Lung (tissue), 12 donors: ENCODE data around the gene DEFB114. TPM values are rescaled to one million over a fixed set of nuclear protein-coding genes. Genes with fewer than 3 reads are reported as not detected.

Experiments used
- ATAC-seq: fragments of 200-7000 bp; cut with Tn5 transposase; one replicate; pipeline ENCODE4 v1.9.1; 2020; ENCODE audit warnings: moderate number of reproducible peaks; ENCODE audit not compliant: insufficient read depth, low FRiP score
- DNase-seq, 3 donors: peaks; one replicate each; pipeline ENCODE4 v3.0.0-alpha.2; 2013 to 2017
- H3K27ac ChIP-seq, 2 donors: one replicate each; pipeline ENCODE4 v1.5.1; 2013; ENCODE audit warnings: mild to moderate bottlenecking in 2 of 2, moderate library complexity in 2 of 2, control low read depth in 1 of 2, inconsistent platforms in 1 of 2, low read depth in 1 of 2, low read length in 1 of 2
- H3K27me3 ChIP-seq, 3 donors: one replicate each; pipeline ENCODE4 v1.5.1; 2013; ENCODE audit warnings: low read length in 2 of 3; ENCODE audit not compliant: control insufficient read depth in 3 of 3, insufficient read depth in 3 of 3
- H3K36me3 ChIP-seq, 4 donors: one replicate each; pipeline ENCODE4 v1.5.1; 2013; ENCODE audit warnings: low read length in 4 of 4, mild to moderate bottlenecking in 1 of 4, moderate library complexity in 1 of 4; ENCODE audit not compliant: control insufficient read depth in 4 of 4, insufficient read depth in 4 of 4
- H3K4me1 ChIP-seq, 5 donors: one replicate each; pipeline ENCODE4 v1.5.1; 2013; ENCODE audit warnings: low read length in 5 of 5, mild to moderate bottlenecking in 2 of 5, moderate library complexity in 1 of 5; ENCODE audit not compliant: control insufficient read depth in 5 of 5, insufficient read depth in 5 of 5
- H3K4me3 ChIP-seq: one replicate; pipeline ENCODE4 v1.5.1; 2013; ENCODE audit warnings: mild to moderate bottlenecking, control low read depth, moderate library complexity
- H3K9ac ChIP-seq, 2 donors: one replicate each; pipeline ENCODE4 v1.5.1; 2013; ENCODE audit warnings: low read length in 2 of 2, control low read depth in 1 of 2; ENCODE audit not compliant: insufficient read depth in 1 of 2
- H3K9me3 ChIP-seq, 4 donors: one replicate each; pipeline ENCODE4 v1.5.1; 2013; ENCODE audit warnings: low read length in 3 of 4, mild to moderate bottlenecking in 1 of 4, moderate library complexity in 1 of 4; ENCODE audit not compliant: control insufficient read depth in 4 of 4, insufficient read depth in 3 of 4
- WGBS, 2 donors: extraction: QIAGEN DNeasy Blood & Tissue Kit; methylation state at CpG; one replicate each; pipeline ENCODE4 v1.1.7; 2013; 5-methylcytosine and 5-hydroxymethylcytosine counted together
- polyA plus RNA-seq, 2 donors: library from polyadenylated mRNA; stranded (reverse); fragments of 200-250 nt; gene quantifications; one replicate each; pipeline ENCODE4 v1.2.1, GENCODE V29; 2013
- total RNA-seq, 2 donors: library from RNA; depleted of rRNA in 1 of 2; stranded (reverse); fragments of >200 nt in 1 of 2; gene quantifications; one replicate each; pipeline ENCODE4 v1.2.1, GENCODE V29; 2014 to 2021
- TF ChIP-seq, protein P1 (sequence below): IDR thresholded peaks from 2 replicates; pipeline ENCODE4 v1.5.1; 2012; ENCODE audit warnings: mild to moderate bottlenecking; ENCODE audit errors: control extremely low read depth, extremely low read depth
- donor health status: control.
- donor health status: control.
- donor health status: Bipolar disorder and iron deficiency.
- donor health status: healthy.
- donor health status: DM: yes; HTN: yes; CAD: no.

Gene DEFB114
- total and polyA plus RNA-seq, 4 donors, result not detected

DNA sequence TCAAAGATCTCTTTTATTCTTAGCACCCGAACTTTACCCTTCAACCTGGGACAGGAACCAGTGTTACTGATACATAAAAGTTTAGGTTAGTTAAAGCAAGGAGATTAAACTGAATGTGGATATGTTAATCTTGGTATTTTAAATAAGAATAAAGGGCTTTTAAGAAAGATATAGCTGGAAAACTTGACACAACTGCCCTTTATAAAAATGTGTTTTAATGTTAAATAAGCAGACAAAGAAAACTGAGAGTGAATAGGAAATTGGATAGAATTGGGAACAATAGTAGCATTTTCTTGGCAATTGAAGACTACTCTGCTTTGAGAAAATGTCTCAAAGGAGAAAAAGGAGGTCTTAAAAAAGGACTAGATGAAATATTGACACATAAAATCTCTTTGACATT, 51.8 kb downstream of the DEFB114 start:
- WGBS, 2 donors, result 74 to 85% methylated on average over 1 of the region's 1 CpG

DNA sequence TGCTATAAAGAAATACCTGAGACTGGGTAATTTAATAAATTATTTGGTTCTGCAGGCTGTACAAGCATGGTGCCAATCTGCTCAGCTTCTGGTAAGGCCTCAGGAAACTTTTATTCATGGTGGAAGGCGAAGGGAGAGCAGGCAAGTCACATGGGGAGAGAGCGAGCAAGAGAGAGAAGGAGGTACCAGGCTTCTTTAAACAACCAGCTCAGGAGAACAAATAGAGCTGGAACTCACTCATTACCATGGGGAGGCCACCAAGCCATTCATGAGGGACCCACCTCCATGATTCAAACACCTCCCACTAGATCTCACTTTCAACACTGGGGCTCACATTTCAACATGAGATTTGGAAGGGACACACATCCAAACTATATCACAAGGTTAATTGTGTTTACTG, 52.7 kb downstream of the DEFB114 start:
- DNase-seq, result no peak
- TF ChIP-seq, protein P1, sequence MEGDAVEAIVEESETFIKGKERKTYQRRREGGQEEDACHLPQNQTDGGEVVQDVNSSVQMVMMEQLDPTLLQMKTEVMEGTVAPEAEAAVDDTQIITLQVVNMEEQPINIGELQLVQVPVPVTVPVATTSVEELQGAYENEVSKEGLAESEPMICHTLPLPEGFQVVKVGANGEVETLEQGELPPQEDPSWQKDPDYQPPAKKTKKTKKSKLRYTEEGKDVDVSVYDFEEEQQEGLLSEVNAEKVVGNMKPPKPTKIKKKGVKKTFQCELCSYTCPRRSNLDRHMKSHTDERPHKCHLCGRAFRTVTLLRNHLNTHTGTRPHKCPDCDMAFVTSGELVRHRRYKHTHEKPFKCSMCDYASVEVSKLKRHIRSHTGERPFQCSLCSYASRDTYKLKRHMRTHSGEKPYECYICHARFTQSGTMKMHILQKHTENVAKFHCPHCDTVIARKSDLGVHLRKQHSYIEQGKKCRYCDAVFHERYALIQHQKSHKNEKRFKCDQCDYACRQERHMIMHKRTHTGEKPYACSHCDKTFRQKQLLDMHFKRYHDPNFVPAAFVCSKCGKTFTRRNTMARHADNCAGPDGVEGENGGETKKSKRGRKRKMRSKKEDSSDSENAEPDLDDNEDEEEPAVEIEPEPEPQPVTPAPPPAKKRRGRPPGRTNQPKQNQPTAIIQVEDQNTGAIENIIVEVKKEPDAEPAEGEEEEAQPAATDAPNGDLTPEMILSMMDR, result no peak
- no peaks in the 10 kb centered on the region for H3K9me3 ChIP-seq
- no peaks in the 10 kb centered on the region for H3K27me3 ChIP-seq
- WGBS, 2 donors, result 81 to 85% methylated on average over 2 of the region's 2 CpGs
- H3K9ac ChIP-seq, result no peak overlapping the region
- ATAC-seq, result no peak
- no peaks in the 10 kb centered on the region for H3K36me3 ChIP-seq
- H3K27ac ChIP-seq, result no peak overlapping the region
- H3K4me1 ChIP-seq, result peaks cover 0 to 16% (median 0%) of the 10 kb centered on the region in 5 donors
- no peak overlapping the region for H3K4me3 ChIP-seq

More for the DNA sequence above, 51.8 kb downstream of the DEFB114 start:
- H3K4me3 ChIP-seq, result no peak overlapping the region
- H3K36me3 ChIP-seq, result no peaks in the 10 kb centered on the region
- no peak for ATAC-seq
- no peaks in the 10 kb centered on the region for H3K9me3 ChIP-seq
- TF ChIP-seq, protein P1, result no peak
- H3K27ac ChIP-seq, result no peak overlapping the region
- no peak overlapping the region for H3K9ac ChIP-seq
- no peaks in the 10 kb centered on the region for H3K27me3 ChIP-seq
- H3K4me1 ChIP-seq, result peaks cover 0 to 11% (median 0%) of the 10 kb centered on the region in 5 donors
- no peak for DNase-seq

Other genes starting within 250 kb of the DEFB114 start
- 1 to 10 TPM in 1 of 2 donors, under 1 TPM in 1; 0.80 to 1.1 TPM for gene CRISP3, start 219.8 kb downstream of the DEFB114 start, total RNA-seq
- gene CRISP3, start 219.8 kb downstream of the DEFB114 start, polyA plus RNA-seq, result 1 to 10 TPM in 1 of 2 donors, under 1 TPM in 1; 0.59 to 1.0 TPM
- gene PGK2, start 176.9 kb downstream of the DEFB114 start, total RNA-seq, result not detected
- gene PGK2, start 176.9 kb downstream of the DEFB114 start, polyA plus RNA-seq, result not detected
- not detected for gene CRISP1, start 97.6 kb downstream of the DEFB114 start, total RNA-seq
- not detected for gene CRISP1, start 97.6 kb downstream of the DEFB114 start, polyA plus RNA-seq
- not detected for gene DEFB113, start 5.5 kb upstream of the DEFB114 start, total RNA-seq
- not detected for gene DEFB113, start 5.5 kb upstream of the DEFB114 start, polyA plus RNA-seq
- gene DEFB110, start 57.8 kb upstream of the DEFB114 start, total RNA-seq, result not detected
- not detected for gene DEFB110, start 57.8 kb upstream of the DEFB114 start, polyA plus RNA-seq
- gene DEFB112, start 85.8 kb upstream of the DEFB114 start, total RNA-seq, result not detected
- not detected for gene DEFB112, start 85.8 kb upstream of the DEFB114 start, polyA plus RNA-seq